Mesodermal cell (in vitro differentiated cells): ENCODE measurements around the gene POLR2J.

ENCODE experiments used
- H3K27ac ChIP-seq: 2 replicates; pipeline ENCODE4 v1.7.0; 2013; ENCODE audit warnings: mild to moderate bottlenecking, low read depth, low read length, moderate library complexity; ENCODE audit not compliant: severe bottlenecking
- H3K36me3 ChIP-seq: 2 replicates; pipeline ENCODE4 v1.7.1; 2013; ENCODE audit warnings: mild to moderate bottlenecking, low read length, moderate library complexity; ENCODE audit not compliant: control insufficient read depth, insufficient read depth
- H3K4me1 ChIP-seq: one replicate; pipeline ENCODE4 v1.7.1; 2013; ENCODE audit warnings: mild to moderate bottlenecking, low read length; ENCODE audit not compliant: insufficient read depth, control insufficient read depth, poor library complexity, severe bottlenecking
- H3K4me3 ChIP-seq: 2 replicates; pipeline ENCODE4 v1.7.0; 2013; ENCODE audit warnings: low read length, control low read depth, mild to moderate bottlenecking; ENCODE audit not compliant: insufficient read depth, poor library complexity, severe bottlenecking; ENCODE audit errors: extremely low read depth
- H3K9me3 ChIP-seq: 2 replicates; pipeline ENCODE4 v1.7.1; 2013; ENCODE audit warnings: mild to moderate bottlenecking, low read length, moderate library complexity; ENCODE audit not compliant: control insufficient read depth
- WGBS, 2 experiments: methylation state at CpG; one replicate each; pipeline ENCODE4 v1.1.5; 2013; ENCODE audit warnings: missing lambda C conversion rate in 2 of 2; ENCODE audit not compliant: insufficient coverage in 2 of 2; 5-methylcytosine and 5-hydroxymethylcytosine counted together

Gene POLR2J

GRCh38 chr7:102451371-102452054 lies 27.2 kb downstream of the POLR2J start:
- Histone ChIP-seq H3K36me3 (peaks cover 35% of the 10 kb centered on the region), H3K27ac (no peak overlapping the region), H3K4me1 (peaks cover 16% of the 10 kb centered on the region), H3K9me3 (no peaks in the 10 kb centered on the region), H3K4me3 (no peak overlapping the region)
- 70 to 73% methylated on average over 21 to 23 of the region's 23 CpGs for WGBS, 2 experiments

- H3K36me3 ChIP-seq: peaks cover 34% of the 10 kb centered on the region
- H3K9me3 ChIP-seq: no peaks in the 10 kb centered on the region
- no peak overlapping the region for H3K4me3 ChIP-seq
- no peak overlapping the region for H3K27ac ChIP-seq
- 91 to 97% methylated on average over 6 of the region's 6 CpGs for WGBS, 2 experiments
- peaks cover 12% of the 10 kb centered on the region for H3K4me1 ChIP-seq
Observed at GRCh38 chr7:102450242-102450641, 28.5 kb downstream of the POLR2J start.

- Histone ChIP-seq H3K27ac (no peak overlapping the region), H3K4me3 (no peak overlapping the region), H3K4me1 (peaks cover 12% of the 10 kb centered on the region), H3K9me3 (no peaks in the 10 kb centered on the region), H3K36me3 (peaks cover 34% of the 10 kb centered on the region)
- WGBS, 2 experiments: 96% methylated on average over 11 to 15 of the region's 15 CpGs
Observed at GRCh38 chr7:102449136-102449535, 29.6 kb downstream of the POLR2J start.

- Histone ChIP-seq H3K4me1 (peaks cover 12% of the 10 kb centered on the region), H3K27ac (no peak overlapping the region)
- whole genome bisulfite sequencing, 2 experiments: 92 to 96% methylated on average over 11 to 12 of the region's 14 CpGs
Observed at GRCh38 chr7:102447311-102447710, 31.4 kb downstream of the POLR2J start.

GRCh38 chr7:102446387-102447156 lies 32.1 kb downstream of the POLR2J start:
- Histone ChIP-seq H3K4me1 (peaks cover 8% of the 10 kb centered on the region), H3K36me3 (peaks cover 58% of the 10 kb centered on the region), H3K9me3 (no peaks in the 10 kb centered on the region), H3K27ac (no peak overlapping the region), H3K4me3 (no peak overlapping the region)
- 95 to 97% methylated on average over 37 to 40 of the region's 41 CpGs for WGBS, 2 experiments

More at GRCh38 chr7:102447311-102447710, 31.4 kb downstream of the POLR2J start:
- Histone ChIP-seq H3K9me3 (no peaks in the 10 kb centered on the region), H3K4me3 (no peak overlapping the region), H3K36me3 (peaks cover 50% of the 10 kb centered on the region)

GRCh38 chr7:102445674-102446071 lies 33.0 kb downstream of the POLR2J start:
- H3K27ac ChIP-seq: no peak overlapping the region
- peaks cover 67% of the 10 kb centered on the region for H3K36me3 ChIP-seq
- H3K4me3 ChIP-seq: no peak overlapping the region
- H3K4me1 ChIP-seq: peaks cover 7% of the 10 kb centered on the region
- WGBS, 2 experiments: 96 to 100% methylated on average over 2 of the region's 2 CpGs
- H3K9me3 ChIP-seq: no peaks in the 10 kb centered on the region

- 91 to 95% methylated on average over 13 to 16 of the region's 17 CpGs for WGBS, 2 experiments
- Histone ChIP-seq H3K36me3 (peaks cover 72% of the 10 kb centered on the region), H3K4me1 (peaks cover 9% of the 10 kb centered on the region), H3K27ac (no peak overlapping the region), H3K4me3 (no peak overlapping the region), H3K9me3 (no peaks in the 10 kb centered on the region)
Observed at GRCh38 chr7:102444961-102445673, 33.6 kb downstream of the POLR2J start.

- Histone ChIP-seq H3K27ac (peak overlapping the region; percentile 75), H3K36me3 (peaks cover 78% of the 10 kb centered on the region), H3K4me1 (peaks cover 7% of the 10 kb centered on the region), H3K4me3 (no peak overlapping the region), H3K9me3 (no peaks in the 10 kb centered on the region)
- 64 to 67% methylated on average over 13 to 15 of the region's 17 CpGs for WGBS, 2 experiments
Observed at GRCh38 chr7:102439963-102440795, 38.5 kb downstream of the POLR2J start.

GRCh38 chr7:102436118-102436517 lies 42.6 kb downstream of the POLR2J start:
- H3K27ac ChIP-seq: no peak overlapping the region
- peaks cover 49% of the 10 kb centered on the region for H3K36me3 ChIP-seq
- WGBS, 2 experiments: 92 to 93% methylated on average over 7 to 10 of the region's 10 CpGs
- no peak overlapping the region for H3K4me3 ChIP-seq
- no peaks in the 10 kb centered on the region for H3K9me3 ChIP-seq
- peaks cover 22% of the 10 kb centered on the region for H3K4me1 ChIP-seq

GRCh38 chr7:102434039-102434486 lies 44.7 kb downstream of the POLR2J start:
- peaks cover 30% of the 10 kb centered on the region for H3K36me3 ChIP-seq
- H3K4me1 ChIP-seq: peaks cover 15% of the 10 kb centered on the region
- WGBS, 2 experiments: 46 to 73% methylated on average over 5 of the region's 9 CpGs
- no peaks in the 10 kb centered on the region for H3K9me3 ChIP-seq
- peak overlapping the region; percentile 70 for H3K4me3 ChIP-seq
- H3K27ac ChIP-seq: peak overlapping the region; percentile 45
